GM12891 (cell line): ENCODE data around the gene AGPS.
A peak's percentile ranks its signal among the peaks of the same experiment; 100 is the strongest.

ENCODE experiments used
- DNase-seq: peaks from one replicate; pipeline ENCODE4 v3.0.0; 2011; ENCODE audit warnings: low spot score; ENCODE audit not compliant: insufficient read length
- FAIRE-seq: peaks from 2 replicates; lab custom pipeline; 2011; peaks lifted over from hg19 to GRCh38; lab: Jason Lieb, UNC
- PAX5 ChIP-seq: IDR thresholded peaks from 2 replicates; pipeline ENCODE4 v1.6.1; 2011; ENCODE audit warnings: low read length, moderate library complexity, mild to moderate bottlenecking; ENCODE audit not compliant: insufficient read depth, severe bottlenecking
- POLR2A ChIP-seq: IDR thresholded peaks from 2 replicates; pipeline ENCODE4 v1.6.1; 2011; ENCODE audit warnings: low read depth, low read length, control low read depth
- POLR2AphosphoS5 ChIP-seq: IDR thresholded peaks from 2 replicates; pipeline ENCODE4 v1.6.1; 2011; ENCODE audit warnings: low read depth, low read length, control low read depth
- POU2F2 ChIP-seq: IDR thresholded peaks from 2 replicates; pipeline ENCODE4 v1.6.1; 2011; ENCODE audit warnings: low read depth, mild to moderate bottlenecking, control low read depth, low read length, moderate library complexity
- SPI1 ChIP-seq: IDR thresholded peaks from 2 replicates; pipeline ENCODE4 v1.6.1; 2011; ENCODE audit warnings: low read depth, low read length, control low read depth
- TAF1 ChIP-seq: IDR thresholded peaks from 2 replicates; pipeline ENCODE4 v1.6.1; 2011; ENCODE audit warnings: low read depth, low read length, control low read depth

The AGPS gene

GRCh38 chr2:177541258-177541991 is 148.9 kb downstream of the AGPS start:
- FAIRE-seq (peak; percentile 28), DNase-seq (no peak)
- TF ChIP-seq POU2F2 (no peak), SPI1 (no peak), TAF1 (no peak), POLR2AphosphoS5 (no peak), PAX5 (no peak)

DNA sequence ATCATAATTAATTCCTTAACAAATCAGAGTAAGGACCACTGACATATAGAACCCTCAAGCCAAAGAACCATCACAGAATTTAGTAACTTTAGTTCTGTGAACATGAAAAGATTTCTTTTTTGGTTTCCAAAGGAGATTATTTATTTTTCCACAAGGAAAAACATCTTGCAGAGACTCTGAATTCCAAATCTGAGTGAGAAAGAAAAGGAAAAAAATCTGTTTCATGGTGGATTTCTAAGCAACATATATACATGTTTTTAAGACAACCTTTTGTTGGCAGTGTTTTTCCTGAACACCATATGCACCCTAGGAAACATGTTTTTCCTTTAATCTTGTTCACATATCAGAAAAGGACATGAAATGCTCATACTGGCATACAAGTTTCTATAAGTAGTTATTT is 149.8 kb downstream of the AGPS start:
- DNase-seq (no peak), FAIRE-seq (no peak)
- no peak for TF ChIP-seq TAF1
- TF ChIP-seq PAX5: no peak
- no peak for TF ChIP-seq POLR2AphosphoS5
- no peak for TF ChIP-seq POU2F2
- TF ChIP-seq SPI1: no peak
- no peak for TF ChIP-seq POLR2A

- TF ChIP-seq POLR2AphosphoS5: no peak
- no peak for TF ChIP-seq SPI1
- no peak for TF ChIP-seq TAF1
- no peak for TF ChIP-seq PAX5
- TF ChIP-seq POLR2A: no peak
- no peak for TF ChIP-seq POU2F2
- FAIRE-seq (no peak), DNase-seq (no peak)
Observed at GRCh38 chr2:177543007-177543760, 150.6 kb downstream of the AGPS start.

DNA sequence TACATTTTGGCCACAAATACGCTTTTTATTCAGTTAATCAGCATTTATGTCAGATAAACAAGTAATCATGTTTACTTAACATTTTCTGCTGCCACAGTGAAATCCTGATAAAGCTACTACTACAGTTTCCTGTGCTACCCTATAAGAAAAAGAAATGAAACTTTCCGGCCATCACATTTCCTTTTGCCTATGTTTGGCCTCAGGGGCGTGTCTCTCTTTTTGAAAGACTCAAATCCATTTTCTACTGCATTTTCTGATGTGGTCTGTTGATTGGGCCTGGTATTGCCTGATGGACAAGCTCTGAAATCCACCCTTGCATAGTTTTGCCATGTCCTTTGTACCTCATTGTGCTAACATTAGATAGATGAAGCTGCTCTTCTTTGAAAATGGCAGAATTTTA is 152.6 kb downstream of the AGPS start:
- FAIRE-seq: peak; percentile 13
- TF ChIP-seq TAF1: no peak
- no peak for TF ChIP-seq POU2F2
- TF ChIP-seq POLR2A: no peak
- TF ChIP-seq POLR2AphosphoS5: no peak
- no peak for TF ChIP-seq SPI1
- TF ChIP-seq PAX5: no peak

GRCh38 chr2:177545981-177546585 is 153.5 kb downstream of the AGPS start:
- no peak for DNase-seq
- TF ChIP-seq PAX5: no peak
- TF ChIP-seq POU2F2: no peak
- no peak for TF ChIP-seq POLR2AphosphoS5
- no peak for TF ChIP-seq POLR2A
- no peak for TF ChIP-seq TAF1
- TF ChIP-seq SPI1: no peak
- FAIRE-seq: peak; percentile 38

More for the DNA sequence above, 152.6 kb downstream of the AGPS start:
- no peak for DNase-seq

GRCh38 chr2:177547122-177547521 is 154.5 kb downstream of the AGPS start:
- TF ChIP-seq POLR2A (no peak), TAF1 (no peak), POLR2AphosphoS5 (no peak), POU2F2 (0 out of 2 replicates have a peak, but pooled peaks have one; percentile 33), SPI1 (no peak)
- FAIRE-seq (peak; percentile 55), DNase-seq (peak; percentile 17)

GRCh38 chr2:177547772-177548171 is 155.2 kb downstream of the AGPS start:
- FAIRE-seq (no peak), DNase-seq (no peak)
- TF ChIP-seq TAF1: no peak
- TF ChIP-seq POLR2AphosphoS5: no peak
- no peak for TF ChIP-seq POLR2A
- TF ChIP-seq POU2F2: no peak
- no peak for TF ChIP-seq PAX5
- no peak for TF ChIP-seq SPI1

DNA sequence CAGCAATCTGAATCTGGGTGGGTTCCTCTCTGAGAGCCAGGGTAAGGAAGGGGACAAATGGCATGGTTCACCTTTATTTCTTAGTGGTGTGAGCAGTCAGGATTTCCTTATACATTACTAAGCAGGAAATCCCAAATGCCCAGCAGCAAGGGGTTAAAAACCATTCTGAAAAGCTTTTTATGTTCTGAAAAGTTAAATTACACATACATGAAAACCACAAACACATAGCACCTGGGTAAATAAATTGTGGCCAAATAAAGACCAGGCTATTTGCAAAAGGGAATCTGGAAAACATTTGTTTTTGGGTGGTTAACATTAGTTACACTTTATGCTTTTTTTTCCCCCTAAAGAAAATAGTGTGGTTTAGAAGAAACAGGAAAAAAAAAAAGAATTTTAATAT is 156.1 kb downstream of the AGPS start:
- DNase-seq (no peak), FAIRE-seq (no peak)
- TF ChIP-seq POU2F2 (no peak), PAX5 (no peak), POLR2AphosphoS5 (no peak), TAF1 (no peak), SPI1 (no peak), POLR2A (no peak)

DNA sequence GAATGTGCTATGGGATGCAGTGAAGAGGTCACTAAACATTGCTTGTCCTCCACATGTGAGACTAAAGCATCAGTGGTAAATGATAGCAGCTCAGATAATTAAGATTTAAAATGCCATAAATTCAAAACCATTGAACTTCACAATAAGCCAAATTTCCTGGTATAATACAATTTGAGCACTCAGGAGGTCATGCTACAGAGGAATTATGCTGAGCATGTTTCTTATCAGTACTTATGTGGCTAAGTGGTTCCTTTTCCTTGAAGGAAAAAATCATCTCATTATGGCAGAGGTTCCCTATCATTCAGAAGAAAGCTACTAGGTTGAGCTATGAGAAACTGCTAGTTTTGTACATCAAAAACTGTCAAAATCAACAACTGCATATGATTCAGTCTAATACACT is 156.6 kb downstream of the AGPS start:
- TF ChIP-seq POLR2A: no peak
- no peak for TF ChIP-seq TAF1
- TF ChIP-seq POU2F2: no peak
- TF ChIP-seq POLR2AphosphoS5: no peak
- TF ChIP-seq SPI1: no peak
- no peak for TF ChIP-seq PAX5
- no peak for DNase-seq
- no peak for FAIRE-seq
